PC-3 (cell line): ENCODE data around the gene IFIT1.

Source experiments
- CTCF ChIP-seq: fragments of 300-600 bp; sonication (generic); conservative IDR thresholded peaks from 2 replicates; pipeline ENCODE4 v1.5.1; 2017; ENCODE audit warnings: antibody characterized with exemption, low read depth, mild to moderate bottlenecking, low read length
- EZH2 ChIP-seq: fragments of 300-600 bp; sonication (generic); IDR thresholded peaks from one replicate; pipeline ENCODE4 v1.6.1; 2017; ENCODE audit warnings: antibody characterized with exemption, mild to moderate bottlenecking, low read length; ENCODE audit not compliant: unreplicated experiment
- EZH2phosphoT487 ChIP-seq: fragments of 300-600 bp; sonication (generic); IDR thresholded peaks from 2 replicates; pipeline ENCODE4 v1.6.1; 2018; ENCODE audit warnings: mild to moderate bottlenecking, antibody characterized with exemption, low read length, borderline replicate concordance

- TF ChIP-seq CTCF (no peak), EZH2 (no peak), EZH2phosphoT487 (no peak)
Measured at GRCh38 chr10:89379103-89379502, 13.3 kb upstream of the IFIT1 start.
